Naive B cell (primary cell): ENCODE measurements around the gene MAP3K14. TPM values are rescaled to one million over a fixed set of nuclear protein-coding genes. Genes with fewer than 3 reads are reported as not detected.

Experiments
- ATAC-seq, 2 donors: fragments of 150-1000 bp; cut with Tn5 transposase; 2 replicates each; pipeline ENCODE4 v1.10.0; 2021; ENCODE audit warnings: low read depth in 2 of 2, mild to moderate bottlenecking in 2 of 2, moderate library complexity in 2 of 2
- DNase-seq: peaks from one replicate; pipeline ENCODE4 v3.0.0; 2022
- H3K27ac Mint-ChIP-seq, 6 donors: one replicate each; pipeline ENCODE4 v1.8.0; 2020 to 2022; ENCODE audit warnings: mild to moderate bottlenecking in 6 of 6, mixed read lengths in 6 of 6, moderate library complexity in 5 of 6, inconsistent platforms in 2 of 6
- H3K27me3 Mint-ChIP-seq, 3 donors: one replicate each; pipeline ENCODE4 v1.8.0; 2021 to 2022; ENCODE audit warnings: mixed read lengths in 3 of 3, mild to moderate bottlenecking in 1 of 3
- H3K36me3 Mint-ChIP-seq, 2 donors: one replicate each; pipeline ENCODE4 v1.8.0; 2020 to 2022; ENCODE audit warnings: mixed read lengths in 2 of 2, inconsistent platforms in 1 of 2, mild to moderate bottlenecking in 1 of 2
- H3K4me1 Mint-ChIP-seq, 3 donors: one replicate each; pipeline ENCODE4 v1.8.0; 2020 to 2022; ENCODE audit warnings: mixed read lengths in 3 of 3, inconsistent platforms in 1 of 3, mild to moderate bottlenecking in 1 of 3, moderate library complexity in 1 of 3
- H3K4me3 Mint-ChIP-seq, 8 donors: one replicate each; pipeline ENCODE4 v1.8.0; 2020 to 2022; ENCODE audit warnings: mild to moderate bottlenecking in 8 of 8, mixed read lengths in 8 of 8, moderate library complexity in 8 of 8, inconsistent platforms in 2 of 8
- H3K9me3 Mint-ChIP-seq, 7 donors: one replicate each; pipeline ENCODE4 v1.8.0; 2020 to 2022; ENCODE audit warnings: mixed read lengths in 7 of 7, mild to moderate bottlenecking in 5 of 7, inconsistent platforms in 2 of 7, moderate library complexity in 1 of 7
- polyA plus RNA-seq, 6 donors: library from polyadenylated mRNA; unstranded; fragments of 300-500 nt; fragmentation: Illumina TruSeq; gene quantifications; one replicate each; pipeline ENCODE4 v1.2.3, GENCODE V29; 2021; ENCODE audit warnings: low read depth in 6 of 6

Gene MAP3K14
- polyA plus RNA-seq, 6 donors from 2014 or later, result 13.3 to 38.9 (median 19.1) TPM

DNA sequence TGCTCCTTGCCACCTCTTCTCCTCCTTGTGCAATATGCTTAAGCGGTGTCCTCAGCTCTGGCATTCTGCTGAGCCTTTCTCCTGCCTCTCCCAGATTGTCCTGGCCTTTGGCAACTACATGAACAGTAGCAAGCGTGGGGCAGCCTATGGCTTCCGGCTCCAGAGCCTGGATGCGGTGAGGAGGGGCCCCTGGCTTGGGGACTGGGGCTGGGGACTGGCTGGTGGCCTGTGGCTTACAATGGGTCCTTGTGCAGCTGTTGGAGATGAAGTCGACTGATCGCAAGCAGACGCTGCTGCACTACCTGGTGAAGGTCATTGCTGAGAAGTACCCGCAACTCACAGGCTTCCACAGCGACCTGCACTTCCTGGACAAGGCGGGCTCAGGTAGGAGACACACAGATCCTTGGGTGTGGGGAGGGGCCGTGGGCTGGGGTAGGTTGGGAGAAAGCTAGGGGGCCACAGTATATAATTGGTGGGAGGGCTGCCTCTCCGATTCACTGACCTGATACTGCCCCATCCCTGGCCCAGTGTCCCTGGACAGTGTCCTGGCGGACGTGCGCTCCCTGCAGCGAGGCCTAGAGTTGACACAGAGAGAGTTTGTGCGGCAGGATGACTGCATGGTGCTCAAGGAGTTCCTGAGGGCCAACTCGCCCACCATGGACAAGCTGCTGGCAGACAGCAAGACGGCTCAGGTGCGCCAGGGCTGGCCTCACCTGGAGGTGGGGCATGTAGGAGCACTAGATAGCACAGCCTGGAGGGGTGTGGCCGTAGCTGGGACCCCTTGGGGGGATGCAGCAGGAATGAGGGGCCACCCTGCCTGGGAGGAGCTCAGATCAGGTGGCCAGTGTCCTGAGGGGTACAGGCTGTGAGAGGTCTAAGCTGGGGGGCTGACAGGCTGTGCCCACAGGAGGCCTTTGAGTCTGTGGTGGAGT, 71.8 kb downstream of the MAP3K14 start:
- Mint-ChIP-seq H3K36me3 (peaks cover 0 to 8% of the 10 kb centered on the region in 2 donors), H3K4me3 (peak overlapping the region in 3 of 8 donors; percentile 39 to 47 (median 44)), H3K27me3 (no peaks in the 10 kb centered on the region), H3K27ac (peak overlapping the region in 5 of 6 donors; percentile 32 to 82 (median 71)), H3K9me3 (no peaks in the 10 kb centered on the region), H3K4me1 (peaks cover 29 to 40% (median 30%) of the 10 kb centered on the region in 3 donors)
- no peak for DNase-seq
- ATAC-seq, result no peak

DNA sequence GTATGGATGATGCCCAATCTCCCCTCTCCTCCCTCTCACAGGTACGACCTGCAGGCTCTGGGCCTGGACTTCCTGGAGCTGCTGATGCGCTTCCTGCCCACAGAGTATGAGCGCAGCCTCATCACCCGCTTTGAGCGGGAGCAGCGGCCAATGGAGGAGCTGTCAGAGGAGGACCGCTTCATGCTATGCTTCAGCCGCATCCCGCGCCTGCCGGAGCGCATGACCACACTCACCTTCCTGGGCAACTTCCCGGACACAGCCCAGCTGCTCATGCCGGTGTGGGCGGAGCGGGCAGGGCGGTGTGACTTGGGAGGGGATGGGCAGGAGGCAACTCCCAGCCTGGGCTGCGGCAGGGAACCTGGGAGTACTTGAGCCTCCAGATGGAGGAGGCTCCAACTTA, 73.1 kb downstream of the MAP3K14 start:
- H3K9me3 Mint-ChIP-seq, result no peaks in the 10 kb centered on the region
- H3K27me3 Mint-ChIP-seq, result no peaks in the 10 kb centered on the region

DNA sequence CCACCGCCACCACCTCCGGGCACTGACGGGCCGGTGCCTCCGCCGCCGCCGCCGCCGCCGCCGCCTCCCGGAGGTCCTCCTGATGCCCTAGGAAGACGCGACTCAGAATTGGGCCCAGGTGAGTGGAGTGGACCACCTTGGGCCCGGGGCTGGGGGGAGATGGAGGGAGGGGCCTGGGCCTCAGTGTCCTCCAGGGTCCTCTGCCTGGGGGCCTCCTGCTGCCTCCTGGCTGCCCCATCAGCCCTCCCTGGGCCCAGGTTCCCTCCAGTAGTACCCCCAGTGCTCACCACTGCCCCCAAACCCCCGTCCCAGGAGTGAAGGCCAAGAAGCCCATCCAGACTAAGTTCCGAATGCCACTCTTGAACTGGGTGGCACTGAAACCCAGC, 74.8 kb downstream of the MAP3K14 start:
- Mint-ChIP-seq H3K27me3 (no peaks in the 10 kb centered on the region), H3K36me3 (peaks cover 15 to 32% of the 10 kb centered on the region in 2 donors), H3K4me3 (no peak overlapping the region), H3K27ac (peak overlapping the region in 2 of 6 donors; percentile 65 to 85), H3K4me1 (peaks cover 18 to 27% (median 19%) of the 10 kb centered on the region in 3 donors), H3K9me3 (no peaks in the 10 kb centered on the region)
- DNase-seq, result no peak
- no peak for ATAC-seq

More for the DNA sequence above, 73.1 kb downstream of the MAP3K14 start:
- no peak for DNase-seq
- Mint-ChIP-seq H3K4me1 (peaks cover 24 to 36% (median 24%) of the 10 kb centered on the region in 3 donors), H3K36me3 (peaks cover 9 to 15% of the 10 kb centered on the region in 2 donors), H3K4me3 (no peak overlapping the region), H3K27ac (peak overlapping the region in 1 of 6 donors; percentile 78)
- no peak for ATAC-seq

DNA sequence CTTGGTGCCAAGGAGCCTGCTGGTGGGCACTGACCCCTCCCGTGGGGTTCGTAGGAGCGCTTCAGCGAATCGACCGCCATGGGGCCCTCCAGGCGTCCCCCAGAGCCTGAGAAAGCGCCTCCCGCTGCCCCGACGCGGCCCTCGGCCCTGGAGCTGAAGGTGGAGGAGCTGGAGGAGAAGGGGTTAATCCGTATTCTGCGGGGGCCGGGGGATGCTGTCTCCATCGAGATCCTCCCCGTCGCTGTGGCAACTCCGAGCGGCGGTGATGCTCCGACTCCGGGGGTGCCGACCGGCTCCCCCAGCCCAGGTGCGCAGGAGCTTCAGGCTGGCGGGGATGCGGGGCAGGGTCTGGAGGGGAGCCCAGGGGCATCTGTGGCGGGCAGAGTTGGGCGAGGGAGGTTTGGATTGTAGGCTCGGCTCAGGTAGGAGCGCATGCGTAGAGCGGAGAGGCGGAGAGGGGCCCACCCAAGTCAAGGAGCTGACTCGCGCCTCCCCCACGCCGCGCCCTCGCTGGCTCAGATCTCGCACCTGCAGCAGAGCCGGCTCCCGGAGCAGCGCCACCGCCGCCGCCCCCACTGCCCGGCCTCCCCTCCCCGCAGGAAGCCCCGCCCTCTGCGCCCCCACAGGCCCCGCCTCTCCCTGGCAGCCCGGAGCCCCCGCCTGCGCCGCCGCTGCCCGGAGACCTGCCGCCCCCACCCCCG, 75.3 kb downstream of the MAP3K14 start:
- H3K27me3 Mint-ChIP-seq, result no peaks in the 10 kb centered on the region
- no peak overlapping the region for H3K4me3 Mint-ChIP-seq
- peaks cover 15 to 34% of the 10 kb centered on the region in 2 donors for H3K36me3 Mint-ChIP-seq
- ATAC-seq, result no peak
- H3K9me3 Mint-ChIP-seq, result no peaks in the 10 kb centered on the region
- peaks cover 12 to 24% (median 13%) of the 10 kb centered on the region in 3 donors for H3K4me1 Mint-ChIP-seq
- no peak for DNase-seq
- peak overlapping the region in 1 of 6 donors; percentile 85 for H3K27ac Mint-ChIP-seq

DNA sequence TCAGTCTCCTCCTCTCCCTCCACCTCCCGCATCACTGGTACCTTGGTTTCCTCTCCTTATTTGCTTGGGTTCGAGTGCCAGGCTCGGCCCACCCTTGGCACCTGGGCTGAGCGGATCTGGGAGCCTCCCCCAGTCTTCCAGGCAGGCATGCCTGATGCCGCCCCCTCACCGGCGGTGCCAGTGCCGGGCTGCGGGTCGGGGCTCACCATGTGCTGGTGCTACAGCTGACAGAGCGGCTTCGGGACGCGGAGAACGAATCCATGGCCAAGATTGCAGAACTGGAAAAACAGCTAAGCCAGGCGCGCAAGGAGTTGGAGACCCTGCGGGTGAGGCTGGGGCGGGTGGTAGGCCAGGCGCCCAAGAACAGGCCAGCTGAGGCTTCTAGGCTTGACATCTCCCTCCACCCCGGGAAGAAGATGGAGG, 75.9 kb downstream of the MAP3K14 start:
- H3K4me1 Mint-ChIP-seq, result peaks cover 10 to 24% (median 10%) of the 10 kb centered on the region in 3 donors
- H3K4me3 Mint-ChIP-seq, result no peak overlapping the region
- H3K27me3 Mint-ChIP-seq, result no peaks in the 10 kb centered on the region
- H3K36me3 Mint-ChIP-seq, result peaks cover 15 to 34% of the 10 kb centered on the region in 2 donors
- no peaks in the 10 kb centered on the region for H3K9me3 Mint-ChIP-seq
- no peak for ATAC-seq
- H3K27ac Mint-ChIP-seq, result peak overlapping the region in 2 of 6 donors; percentile 66 to 69
- no peak for DNase-seq

DNA sequence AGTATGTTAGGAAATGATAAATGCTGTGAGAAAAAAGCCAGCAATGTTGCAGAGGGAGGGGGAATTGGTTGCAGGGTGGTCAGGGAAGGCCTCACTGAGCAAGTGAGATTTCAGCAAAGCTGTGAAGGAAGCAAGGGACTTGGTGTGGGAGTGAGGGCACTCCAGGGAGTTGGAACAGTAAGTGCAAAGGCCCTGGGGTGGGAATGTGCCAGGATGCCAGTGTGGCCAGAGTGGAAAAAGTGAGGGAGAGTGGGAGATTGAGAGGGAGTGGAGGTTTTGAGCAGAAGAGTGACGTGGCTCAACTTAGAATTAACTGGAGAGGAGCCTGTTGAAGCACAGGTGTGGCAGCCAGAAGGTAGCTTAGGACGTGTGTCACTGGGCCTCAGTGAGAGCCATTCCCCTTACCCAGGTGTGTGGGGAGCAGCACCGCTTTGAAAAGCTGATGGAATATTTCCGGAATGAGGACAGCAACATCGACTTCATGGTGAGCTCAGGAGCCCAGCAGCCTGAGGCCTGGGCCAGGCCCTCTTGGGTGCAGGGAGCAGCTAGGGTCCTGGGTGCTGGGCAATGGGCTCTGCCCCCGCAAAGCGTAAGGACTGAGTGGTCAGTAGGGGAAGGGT, 78.6 kb downstream of the MAP3K14 start:
- H3K36me3 Mint-ChIP-seq, result peaks cover 15 to 41% of the 10 kb centered on the region in 2 donors
- no peaks in the 10 kb centered on the region for H3K27me3 Mint-ChIP-seq
- DNase-seq, result no peak
- H3K9me3 Mint-ChIP-seq, result no peaks in the 10 kb centered on the region
- ATAC-seq, result no peak
- H3K4me1 Mint-ChIP-seq, result peaks cover 35 to 36% (median 35%) of the 10 kb centered on the region in 3 donors
- H3K27ac Mint-ChIP-seq, result peak overlapping the region in 4 of 6 donors; percentile 67 to 82 (median 74)
- peak overlapping the region in 2 of 8 donors; percentile 7 to 29 for H3K4me3 Mint-ChIP-seq

DNA sequence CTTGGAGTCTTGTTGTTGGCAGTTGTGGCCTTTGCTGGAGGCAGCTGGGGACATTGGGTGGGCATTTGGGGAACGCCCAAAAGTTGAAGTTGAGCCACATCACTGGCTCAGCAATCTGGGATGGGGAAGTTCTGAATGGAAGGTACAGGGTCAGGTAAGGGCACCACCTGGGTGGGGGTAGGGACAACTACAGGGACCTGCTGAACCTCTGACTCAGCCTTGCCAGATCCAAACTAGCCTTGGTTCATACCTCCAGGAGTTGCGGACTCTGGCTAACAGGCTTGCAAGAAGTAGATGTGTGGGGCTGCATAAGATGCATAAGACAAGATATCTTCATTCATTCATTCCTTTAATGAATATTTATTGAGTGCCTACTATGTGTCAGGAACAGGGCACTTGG, 79.1 kb downstream of the MAP3K14 start:
- peak overlapping the region in 4 of 6 donors; percentile 28 to 89 (median 56) for H3K27ac Mint-ChIP-seq
- peaks cover 35 to 37% (median 35%) of the 10 kb centered on the region in 3 donors for H3K4me1 Mint-ChIP-seq
- DNase-seq (no peak), ATAC-seq (no peak)
- H3K36me3 Mint-ChIP-seq, result peaks cover 15 to 37% of the 10 kb centered on the region in 2 donors
- H3K4me3 Mint-ChIP-seq, result no peak overlapping the region
- no peaks in the 10 kb centered on the region for H3K27me3 Mint-ChIP-seq
- H3K9me3 Mint-ChIP-seq, result no peaks in the 10 kb centered on the region

DNA sequence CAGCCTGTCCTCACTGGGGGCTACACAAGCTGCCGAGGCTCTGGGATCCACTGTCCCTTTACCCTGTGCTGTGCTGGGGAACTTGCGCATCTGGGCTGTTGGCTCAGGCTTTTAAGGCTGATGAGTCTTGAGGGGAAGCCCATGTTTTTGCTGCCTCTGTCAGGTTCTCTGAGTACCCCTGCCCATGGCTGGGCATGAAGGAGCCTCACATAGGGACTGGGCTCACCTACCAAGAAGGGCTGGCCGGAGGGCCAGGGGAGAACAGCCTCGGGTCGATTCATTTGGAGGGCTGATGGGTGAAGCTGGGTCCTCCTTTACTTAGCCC, 80.6 kb downstream of the MAP3K14 start:
- Mint-ChIP-seq H3K36me3 (peaks cover 15 to 33% of the 10 kb centered on the region in 2 donors), H3K27ac (peak overlapping the region in 1 of 6 donors; percentile 15), H3K4me3 (no peak overlapping the region), H3K9me3 (no peaks in the 10 kb centered on the region), H3K27me3 (no peaks in the 10 kb centered on the region), H3K4me1 (peaks cover 41 to 46% (median 45%) of the 10 kb centered on the region in 3 donors)
- DNase-seq, result no peak
- no peak for ATAC-seq

DNA sequence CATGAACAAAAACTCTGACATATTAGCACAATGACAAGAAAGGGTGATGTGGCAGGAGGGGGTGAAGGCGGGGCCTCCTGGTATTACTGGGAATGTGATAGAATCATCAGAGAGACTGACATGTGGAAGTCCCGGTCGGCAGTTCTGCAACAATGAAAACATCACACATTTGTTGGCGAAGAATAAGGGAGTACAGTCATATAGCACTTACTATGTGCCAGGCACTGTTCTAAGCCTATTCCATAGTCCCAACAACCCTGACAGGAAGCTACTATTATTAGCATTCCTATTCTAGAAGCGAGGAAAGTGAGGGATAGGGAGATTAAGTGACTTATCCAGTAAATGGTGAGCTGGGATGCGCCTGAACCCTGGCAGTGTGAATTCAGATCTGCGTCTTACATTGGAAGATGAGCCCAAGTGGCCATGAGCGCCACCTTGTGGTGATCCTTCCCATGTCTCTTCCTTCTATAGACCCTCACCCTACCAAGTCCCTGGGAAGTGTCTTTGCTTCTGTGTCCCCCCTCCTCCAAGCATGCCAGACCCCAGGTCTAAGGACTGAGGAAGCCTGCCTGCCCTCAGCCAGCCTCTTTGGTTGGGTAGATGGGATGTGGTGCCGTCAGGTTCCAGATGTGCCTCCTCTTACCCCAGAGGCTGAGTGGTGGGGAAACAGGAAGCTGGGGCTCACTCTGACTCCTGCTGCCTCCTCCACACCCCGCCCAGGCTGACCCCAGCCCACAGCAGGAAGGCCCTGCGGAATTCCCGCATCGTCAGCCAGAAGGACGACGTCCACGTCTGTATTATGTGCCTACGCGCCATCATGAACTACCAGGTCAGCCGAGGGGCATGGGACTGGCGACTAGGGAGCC, 81.2 kb downstream of the MAP3K14 start:
- ATAC-seq (peak; percentile 63 to 72), DNase-seq (peak; percentile 69)
- Mint-ChIP-seq H3K4me1 (peaks cover 41 to 50% (median 48%) of the 10 kb centered on the region in 3 donors), H3K4me3 (no peak overlapping the region), H3K27me3 (no peaks in the 10 kb centered on the region), H3K9me3 (no peaks in the 10 kb centered on the region), H3K27ac (peak overlapping the region in 5 of 6 donors; percentile 88 to 100 (median 92)), H3K36me3 (peaks cover 15 to 33% of the 10 kb centered on the region in 2 donors)

DNA sequence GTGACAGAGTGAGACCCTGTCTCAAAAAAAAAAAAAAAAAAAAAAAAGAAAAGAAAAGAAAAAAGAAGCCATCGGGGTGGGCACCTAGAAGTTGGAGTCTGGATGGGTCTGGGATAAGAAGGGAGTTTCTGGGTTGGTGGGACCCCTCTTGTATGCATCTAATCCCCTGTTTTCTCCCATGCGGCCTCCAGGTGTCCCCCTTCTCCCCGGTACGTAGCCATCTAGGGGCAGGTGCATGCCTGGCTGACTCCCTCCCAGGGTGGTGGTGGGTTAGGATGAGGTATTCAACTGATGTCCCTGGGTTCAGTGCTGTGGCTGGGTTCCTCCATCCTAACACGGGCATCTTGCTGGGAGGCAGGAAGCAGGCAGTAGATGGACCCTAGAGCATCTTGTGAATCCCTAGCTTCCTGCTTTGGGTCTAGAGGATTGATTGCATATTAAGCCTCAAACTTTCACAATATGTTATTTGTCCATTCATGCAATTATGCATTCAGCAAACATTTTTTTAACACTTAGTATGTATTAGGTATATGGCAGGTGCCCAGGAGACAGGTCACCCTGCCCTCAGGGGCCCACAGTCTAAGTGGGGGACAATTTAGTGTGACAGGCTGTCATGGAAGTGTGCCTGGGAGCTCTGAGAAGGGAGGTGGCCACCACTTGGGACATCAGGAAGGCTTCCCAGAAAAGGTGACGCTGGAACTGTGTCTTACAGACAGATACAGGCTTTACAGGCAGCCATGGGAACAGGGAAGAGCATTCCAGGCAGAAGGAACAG, 82.0 kb downstream of the MAP3K14 start:
- peaks cover 15 to 33% of the 10 kb centered on the region in 2 donors for H3K36me3 Mint-ChIP-seq
- no peaks in the 10 kb centered on the region for H3K27me3 Mint-ChIP-seq
- ATAC-seq (peak; percentile 75 to 79), DNase-seq (peak; percentile 50)
- no peak overlapping the region for H3K4me3 Mint-ChIP-seq
- H3K27ac Mint-ChIP-seq, result peak overlapping the region; percentile 56 to 100 (median 91)
- H3K9me3 Mint-ChIP-seq, result no peaks in the 10 kb centered on the region
- H3K4me1 Mint-ChIP-seq, result peaks cover 42 to 58% (median 55%) of the 10 kb centered on the region in 3 donors

DNA sequence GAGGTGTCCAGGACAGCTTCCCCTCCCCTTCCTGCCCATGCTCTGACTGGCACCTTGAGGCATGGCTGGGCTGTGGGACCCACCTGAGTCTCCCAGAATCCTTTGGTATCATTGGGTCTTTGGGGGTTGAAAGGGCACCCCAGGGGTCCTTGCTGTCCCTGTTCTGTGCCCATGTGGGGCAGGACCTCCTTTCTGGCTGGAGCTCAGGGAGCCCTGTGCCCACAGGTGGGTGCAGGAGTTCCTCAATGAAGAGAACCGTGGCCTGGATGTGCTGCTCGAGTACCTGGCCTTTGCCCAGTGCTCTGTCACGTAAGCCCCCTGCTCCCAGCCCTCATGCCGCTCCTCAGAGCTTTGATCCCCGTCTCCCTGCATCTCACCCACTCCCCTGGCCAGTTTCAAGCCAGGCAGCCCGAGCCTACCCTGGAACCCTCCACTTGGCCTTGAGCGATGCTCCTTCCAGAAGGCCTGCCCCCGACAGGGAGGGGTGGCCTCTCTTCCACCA, 83.3 kb downstream of the MAP3K14 start:
- H3K27ac Mint-ChIP-seq, result peak overlapping the region in 4 of 6 donors; percentile 33 to 100 (median 84)
- peaks cover 49 to 72% (median 68%) of the 10 kb centered on the region in 3 donors for H3K4me1 Mint-ChIP-seq
- H3K9me3 Mint-ChIP-seq, result no peaks in the 10 kb centered on the region
- DNase-seq (no peak), ATAC-seq (no peak)
- no peaks in the 10 kb centered on the region for H3K27me3 Mint-ChIP-seq
- no peak overlapping the region for H3K4me3 Mint-ChIP-seq
- H3K36me3 Mint-ChIP-seq, result peaks cover 6 to 24% of the 10 kb centered on the region in 2 donors
